GM18870 (cell line): Measurements from ENCODE around the gene C1RL.

Source experiments
- ATAC-seq: cut with Tn5 transposase; IDR thresholded peaks from one replicate; pipeline ENCODE4 v1.9.1; 2021; ENCODE audit warnings: moderate library complexity; ENCODE audit not compliant: unreplicated experiment

C1RL gene

DNA sequence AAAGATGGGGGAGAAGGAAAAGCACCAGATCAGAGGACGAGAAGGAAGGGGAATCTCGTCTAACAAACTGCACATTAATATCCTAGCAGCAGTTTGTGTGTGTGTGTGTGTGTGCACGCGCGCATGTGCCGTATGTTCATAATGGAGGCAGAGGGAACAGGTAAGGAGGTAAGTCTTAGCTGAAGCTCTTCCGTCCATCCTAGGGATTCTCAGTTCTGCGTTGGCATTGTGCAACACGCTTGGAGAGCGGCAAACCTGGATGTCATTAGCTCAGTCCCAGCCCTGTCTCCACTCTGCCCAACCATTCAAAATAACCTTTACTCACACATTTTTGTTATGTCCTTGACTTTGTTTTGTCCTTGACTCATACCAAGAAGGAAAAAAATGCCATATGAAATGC, 15.1 kb downstream of the C1RL start:
- no peak for ATAC-seq

DNA sequence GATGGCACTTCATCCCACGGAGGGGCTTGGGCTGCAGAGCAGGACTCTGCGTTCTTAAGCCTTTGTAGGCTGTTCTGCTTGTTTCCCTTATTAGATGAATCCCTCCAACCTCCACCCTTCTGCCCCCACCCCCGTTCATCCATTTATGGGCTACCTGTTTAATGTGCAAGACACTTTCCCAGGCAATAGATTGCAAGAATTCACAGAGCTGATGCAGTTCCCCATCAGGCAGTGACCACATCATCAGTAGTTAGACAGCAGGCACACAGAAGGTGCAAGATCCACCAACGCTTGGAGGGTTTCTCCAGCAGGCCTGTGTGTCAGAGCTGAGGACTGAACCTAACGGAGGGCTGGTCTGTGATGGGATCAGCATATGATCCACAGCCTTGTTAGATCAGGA, 15.5 kb downstream of the C1RL start:
- ATAC-seq, result no peak

DNA sequence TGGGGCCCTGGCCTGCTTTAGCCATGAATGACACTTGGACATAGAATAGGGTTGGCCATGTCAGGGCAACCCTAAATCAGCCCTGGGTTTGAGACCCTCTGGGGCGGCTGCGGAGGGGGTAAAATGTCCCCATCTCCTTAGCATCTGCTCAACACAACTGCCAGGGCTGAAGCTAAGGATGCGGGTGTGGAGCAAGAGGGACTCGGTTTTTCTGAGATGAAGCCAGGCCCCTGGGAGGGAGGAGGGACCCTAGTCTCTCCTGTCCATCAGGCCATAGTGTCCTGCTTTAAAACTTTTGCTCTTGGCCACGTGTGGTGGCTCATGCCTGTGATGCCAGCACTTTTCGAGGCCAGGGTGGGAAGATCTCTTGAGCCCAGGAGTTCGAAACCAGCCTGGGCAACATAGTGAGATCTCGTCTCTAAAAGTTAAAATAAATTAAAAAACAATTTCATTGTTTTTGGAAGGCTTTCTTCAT, 16.0 kb downstream of the C1RL start:
- no peak for ATAC-seq

DNA sequence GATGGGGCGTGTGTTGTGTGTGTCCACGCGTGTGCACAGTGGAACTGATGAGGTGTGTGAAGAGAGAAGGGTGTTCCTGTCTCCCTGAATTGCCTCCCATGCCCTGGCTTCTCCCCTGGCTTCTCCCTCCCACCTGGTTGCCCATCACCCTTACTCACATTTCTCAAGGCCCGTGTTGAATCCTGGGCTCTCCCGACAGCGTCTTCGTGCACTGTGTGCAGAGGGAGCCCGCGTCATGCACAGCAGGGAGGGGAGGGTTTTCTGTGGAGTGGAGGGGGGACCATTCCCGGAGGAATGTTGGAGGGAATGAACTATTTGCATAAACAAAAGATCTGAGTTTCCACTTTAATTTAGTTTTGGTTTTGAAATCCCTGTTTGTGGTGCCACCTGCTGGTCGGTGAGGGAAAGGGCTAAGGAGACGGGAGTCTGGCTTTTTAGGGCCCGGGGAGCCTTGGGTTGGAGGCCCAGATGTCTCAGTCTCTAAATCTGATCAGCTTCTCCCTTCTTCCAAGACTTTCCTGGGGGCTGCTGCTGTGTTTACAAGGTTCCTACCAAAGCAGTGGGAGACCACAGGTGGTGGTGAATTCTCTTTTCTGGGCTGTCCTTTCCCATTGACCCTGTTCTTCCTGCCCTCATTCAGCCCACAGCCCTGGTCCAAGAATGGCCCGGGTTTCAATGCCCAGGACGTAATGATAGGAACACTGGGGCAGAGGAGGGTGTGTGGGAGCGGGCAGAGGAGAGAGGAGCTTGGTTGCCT, 16.6 kb downstream of the C1RL start, which contains the start of gene C1R:
C1R (minus strand) TSS at position 217 of the 757 bp plus-strand sequence; CDS start at position 160, 57 bp downstream.
- ATAC-seq, result no peak

DNA sequence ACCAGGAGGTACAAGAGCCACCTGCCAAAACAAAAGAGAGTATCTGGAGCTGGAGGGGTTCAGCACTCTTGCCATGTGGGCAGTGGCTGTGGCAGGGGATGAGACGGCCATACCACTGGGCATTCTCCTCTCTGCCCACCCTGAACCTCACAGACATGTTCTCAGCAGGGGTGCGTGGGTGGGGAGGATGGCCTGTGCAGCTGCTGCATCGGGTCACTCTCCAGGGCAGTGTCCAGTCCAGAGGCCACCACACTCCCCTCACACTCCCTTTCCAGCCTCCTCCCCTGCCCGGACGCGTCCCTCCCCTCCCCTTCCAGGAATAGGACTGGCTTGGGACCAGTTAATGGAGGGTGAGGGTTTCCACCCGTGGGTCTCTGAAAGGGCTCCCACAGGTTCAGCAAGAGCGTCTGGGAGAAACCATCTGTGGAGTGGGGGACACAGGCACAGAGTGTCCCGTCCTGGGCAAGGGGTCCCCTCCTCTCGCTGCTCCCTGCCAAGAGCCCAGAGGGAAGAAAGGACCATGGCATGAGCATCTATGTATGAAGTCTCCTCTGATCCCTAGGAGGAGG, 17.3 kb downstream of the C1RL start:
- ATAC-seq, result no peak

DNA sequence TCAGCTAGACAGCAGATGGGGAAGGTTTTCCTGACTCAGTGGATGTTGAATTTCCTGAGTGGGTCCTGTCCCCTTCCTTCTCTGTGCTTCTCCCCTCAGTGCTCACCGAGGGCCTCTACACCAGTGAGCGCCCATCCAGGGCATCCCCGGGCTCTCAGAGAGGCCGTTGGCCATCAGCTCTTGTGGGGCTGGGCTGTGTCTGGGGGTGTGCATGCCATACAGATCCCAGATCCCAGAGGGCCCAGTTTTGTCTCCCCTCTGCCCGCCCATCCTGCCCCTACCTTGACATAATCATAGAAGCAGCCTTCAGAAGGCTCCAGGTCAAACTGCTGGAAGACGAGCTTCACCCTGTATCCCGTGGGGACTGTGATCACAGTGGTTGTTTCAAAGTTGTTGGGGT, 17.8 kb downstream of the C1RL start:
- no peak for ATAC-seq

DNA sequence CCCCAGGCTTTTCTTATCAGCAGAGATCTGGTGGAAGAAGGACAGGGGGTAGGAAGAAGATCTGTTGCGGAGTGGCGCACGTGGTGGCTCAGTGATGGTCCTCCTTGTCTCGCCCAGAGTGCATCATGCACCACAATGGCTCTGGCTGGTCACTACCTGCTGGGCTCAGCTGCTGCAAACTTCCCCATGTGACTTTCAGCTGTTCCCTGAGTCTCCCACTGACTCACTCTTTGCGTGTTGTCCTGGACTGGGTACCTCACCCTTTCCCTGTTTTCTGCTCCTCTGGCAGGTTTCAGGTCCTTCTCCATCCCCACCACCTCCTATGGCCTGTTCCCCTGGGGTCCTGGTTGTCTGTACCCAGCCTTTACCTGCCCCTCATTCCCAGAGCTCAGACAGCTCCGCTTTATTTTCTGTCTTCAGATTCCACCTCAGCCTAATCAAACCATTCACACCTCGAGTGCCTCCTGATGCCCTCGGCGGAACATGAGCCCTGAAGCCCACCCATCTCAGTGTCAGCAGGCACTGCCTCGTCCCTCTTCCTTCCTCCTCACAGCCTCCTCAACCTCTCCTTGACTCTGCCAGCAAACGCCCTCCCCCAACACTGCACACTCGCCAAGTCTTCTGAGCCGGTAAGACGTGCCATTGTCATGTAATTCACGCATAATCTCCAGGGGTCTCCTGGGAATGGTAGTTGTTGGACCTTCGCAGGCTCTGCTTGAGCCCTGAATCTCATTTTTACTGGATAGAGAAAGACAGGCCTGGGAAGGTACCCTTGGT, 18.6 kb downstream of the C1RL start:
- ATAC-seq, result no peak

DNA sequence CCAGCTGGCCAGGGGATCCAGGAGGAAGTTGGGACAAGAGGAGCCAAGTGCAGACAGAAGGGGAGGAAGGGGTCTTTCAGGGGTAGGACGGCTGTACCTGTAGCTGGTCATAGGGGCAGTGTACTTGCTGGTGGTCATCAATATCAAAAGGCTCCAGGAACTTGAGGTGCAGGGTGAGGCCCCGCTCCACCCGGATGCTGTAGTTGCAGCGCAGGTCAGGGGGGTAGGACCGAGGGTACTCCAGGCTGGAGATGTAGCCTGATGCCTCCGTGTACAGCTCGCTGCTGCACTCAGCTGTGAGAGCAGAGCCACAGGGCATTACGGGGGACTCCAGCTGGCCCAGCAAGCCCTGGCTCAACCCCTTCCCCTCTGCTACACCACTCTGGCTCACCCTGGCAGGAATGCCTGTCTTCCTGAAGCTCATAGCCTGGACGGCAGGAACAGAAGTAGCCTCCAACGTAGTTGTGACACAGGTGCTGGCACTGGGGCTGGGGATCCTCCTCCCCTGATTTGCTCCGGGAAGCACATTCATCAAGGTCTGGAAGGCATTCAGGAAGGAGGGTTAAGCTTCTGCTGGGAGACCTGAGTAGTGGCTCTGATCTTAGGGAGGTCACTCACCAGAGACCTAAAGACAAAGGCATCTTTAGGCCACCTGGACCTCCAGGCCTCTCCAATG, 19.7 kb downstream of the C1RL start:
- ATAC-seq, result no peak

DNA sequence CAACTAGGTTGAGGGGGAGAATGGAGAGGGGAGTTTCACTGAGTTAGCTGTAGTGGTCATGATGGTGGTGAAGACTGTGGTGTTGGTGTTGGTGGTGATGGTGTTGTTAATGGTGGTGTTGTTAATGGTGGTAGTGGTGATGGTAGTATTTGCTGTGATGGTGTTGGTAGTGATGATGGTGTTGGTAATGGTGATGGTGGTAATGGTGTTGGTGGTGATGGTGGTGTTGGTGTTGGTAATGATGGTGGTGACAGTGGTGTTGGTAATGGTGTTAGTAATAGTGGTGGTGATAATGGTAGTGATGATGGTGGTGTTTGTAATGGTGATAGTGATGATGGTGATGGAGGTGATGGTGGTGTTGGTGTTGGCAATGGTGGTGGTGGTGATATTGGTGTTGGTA, 25.9 kb downstream of the C1RL start:
- no peak for ATAC-seq

DNA sequence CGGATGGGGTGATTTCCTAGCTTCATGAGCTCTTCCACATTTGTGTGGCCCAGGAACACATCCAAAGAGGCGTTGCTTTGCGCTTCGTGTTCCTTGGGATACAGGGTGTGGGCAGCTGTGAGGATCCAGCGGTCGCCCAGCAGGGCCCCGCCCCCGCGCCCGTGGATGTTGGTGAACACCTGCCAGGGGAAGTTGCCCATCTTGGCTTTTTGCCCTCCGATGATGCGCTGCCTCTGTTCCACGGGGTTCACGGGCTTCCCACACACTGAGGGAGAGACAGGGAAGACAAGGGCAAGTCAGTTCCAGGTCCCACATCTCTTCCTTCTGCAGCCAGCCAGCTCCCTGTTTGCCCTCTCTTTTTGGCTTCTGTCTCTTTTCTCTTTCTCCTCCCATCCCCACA, 28.0 kb downstream of the C1RL start:
- no peak for ATAC-seq

DNA sequence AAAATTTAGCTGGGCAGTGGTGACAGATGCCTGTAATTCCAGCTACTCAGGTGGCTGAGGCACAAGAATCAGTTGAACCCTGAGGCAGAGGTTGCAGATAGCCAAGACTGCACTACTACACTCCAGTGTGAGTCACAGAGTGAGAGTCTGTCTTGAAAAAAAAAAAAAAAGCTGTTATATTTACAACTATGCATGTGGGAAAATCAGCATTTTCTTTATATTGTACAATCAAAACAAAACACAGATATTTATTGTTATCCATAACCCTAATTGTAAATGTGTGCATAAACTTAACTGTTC, 29.2 kb downstream of the C1RL start:
- ATAC-seq, result no peak

DNA sequence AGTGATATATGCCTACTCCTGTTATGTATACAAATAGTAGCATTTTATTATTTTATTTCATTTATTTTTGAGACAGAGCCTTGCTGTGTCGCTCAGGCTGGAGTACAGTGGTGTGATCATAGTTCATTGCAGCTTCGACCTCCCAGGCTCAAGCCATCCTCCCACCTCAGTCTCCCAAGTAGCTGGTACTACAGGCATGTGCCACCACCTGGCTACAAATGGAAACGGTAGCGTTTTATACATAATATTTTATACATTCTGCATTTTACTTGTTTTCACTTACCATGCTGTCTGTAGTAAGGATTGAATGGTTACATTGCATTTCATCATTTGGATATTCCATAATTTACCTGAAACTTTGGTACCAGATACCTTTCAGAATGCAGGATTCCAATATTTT, 30.9 kb downstream of the C1RL start:
- no peak for ATAC-seq

DNA sequence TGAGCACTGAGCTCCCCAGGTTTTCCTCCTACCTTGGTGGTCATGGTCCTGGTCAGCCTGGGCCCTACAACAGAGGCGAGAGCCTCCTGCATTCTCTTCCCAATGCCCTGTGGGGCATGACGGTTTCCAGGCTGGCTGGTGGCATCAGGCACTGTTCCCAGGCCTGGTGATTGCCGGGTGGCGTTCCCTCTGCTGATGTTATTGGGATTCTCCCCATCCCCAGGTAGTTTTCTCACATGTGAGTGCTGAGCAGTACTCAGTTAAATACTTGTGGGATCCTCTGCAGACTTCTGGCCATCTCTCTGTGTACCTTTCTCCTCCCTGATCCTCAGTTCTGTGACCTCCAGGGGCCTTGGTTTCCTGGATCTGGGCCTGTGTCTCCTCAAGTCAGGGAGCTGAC, 32.5 kb downstream of the C1RL start:
- no peak for ATAC-seq

DNA sequence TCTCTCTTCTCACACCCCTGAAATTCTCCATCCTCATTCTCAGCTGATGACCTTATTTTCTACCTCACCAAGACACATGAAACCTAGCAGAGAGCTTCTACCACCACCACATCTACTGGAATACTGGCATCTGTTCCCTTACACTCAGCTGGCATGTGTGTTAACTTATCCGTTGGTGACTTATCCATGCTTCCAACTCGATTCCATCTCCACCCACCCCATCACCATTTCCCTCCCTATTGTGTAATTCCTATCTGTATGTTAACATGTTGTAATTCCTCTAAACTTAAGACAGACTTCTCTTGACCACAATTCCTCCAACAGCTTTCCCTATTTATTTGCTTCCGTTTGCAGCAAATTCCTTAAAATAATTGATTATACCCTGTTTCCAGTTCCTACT, 33.1 kb downstream of the C1RL start:
- no peak for ATAC-seq

DNA sequence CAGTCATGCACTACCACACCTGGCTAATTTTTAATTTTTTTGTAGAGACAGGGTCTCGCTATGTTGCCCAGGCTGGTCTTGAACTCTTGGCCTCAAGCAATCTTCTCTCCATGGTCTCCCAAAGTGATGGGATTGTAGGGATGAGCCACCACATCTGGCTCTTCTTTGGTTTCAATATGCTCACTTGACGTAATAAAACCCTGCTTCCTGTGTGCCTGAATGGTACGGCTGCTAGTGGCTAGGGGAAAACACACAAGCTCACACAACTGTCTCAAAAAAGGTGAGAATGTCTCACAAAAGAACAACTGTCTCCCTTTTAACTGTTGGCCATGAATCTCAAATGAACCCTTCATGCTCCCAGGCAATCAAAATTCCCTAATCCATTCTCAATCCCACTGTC, 33.5 kb downstream of the C1RL start:
- no peak for ATAC-seq

DNA sequence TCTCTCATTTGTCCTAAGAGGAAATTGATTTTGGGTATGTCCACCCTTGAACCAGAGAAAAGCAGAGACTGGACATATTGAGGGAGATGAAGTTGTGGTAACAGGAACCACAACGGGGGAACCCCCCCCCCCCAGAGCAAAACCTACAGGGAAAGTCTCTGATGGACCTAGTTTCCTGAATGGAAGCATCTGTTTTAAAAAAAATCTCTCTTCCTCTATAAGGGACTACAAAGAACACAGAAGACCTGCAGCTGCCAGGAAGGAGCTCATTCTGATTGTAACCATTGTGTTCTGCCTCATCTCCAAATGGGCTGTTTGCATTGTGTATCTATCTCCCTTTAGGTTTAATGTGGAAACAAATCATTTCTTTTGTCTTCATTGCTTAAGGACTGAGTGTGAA, 35.1 kb downstream of the C1RL start:
- ATAC-seq, result no peak

DNA sequence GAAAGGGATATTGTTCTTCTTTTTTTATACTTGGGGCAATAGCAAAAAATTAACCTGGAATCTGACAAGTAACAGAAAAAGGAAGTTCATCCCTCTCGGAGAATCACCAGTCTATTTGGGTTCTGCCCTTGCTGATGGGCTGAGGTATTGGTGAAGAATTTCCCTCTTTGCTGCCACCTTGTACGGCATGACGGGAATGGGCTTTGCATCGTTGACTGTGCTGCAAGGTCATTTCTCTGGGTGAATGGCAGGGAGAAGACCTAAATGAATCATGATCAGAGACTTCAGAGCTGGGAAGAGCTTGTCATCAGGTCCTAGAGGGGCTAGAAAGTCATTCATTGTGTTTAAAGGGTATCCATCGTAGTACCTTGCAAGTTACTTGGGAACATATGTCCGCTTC, 36.5 kb downstream of the C1RL start:
- ATAC-seq, result no peak

DNA sequence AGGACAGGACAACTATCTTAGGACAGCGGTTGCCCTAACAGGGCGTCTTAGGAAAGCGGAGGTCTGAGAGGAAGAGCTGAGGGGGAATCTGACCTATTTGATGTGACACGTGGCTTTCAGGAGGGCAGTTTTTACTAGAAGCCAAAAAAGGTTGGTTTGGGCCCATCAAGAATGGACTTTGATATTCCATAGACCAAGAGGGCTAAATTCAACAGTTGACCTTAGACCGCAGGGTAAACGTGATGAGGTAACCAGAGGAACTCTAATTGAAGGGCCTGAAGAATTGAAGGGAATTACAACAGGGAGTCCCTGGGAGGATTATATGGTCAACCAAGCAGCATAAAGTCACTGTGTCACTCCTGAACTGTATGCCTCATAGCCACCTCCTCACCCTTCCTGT, 37.0 kb downstream of the C1RL start:
- no peak for ATAC-seq

DNA sequence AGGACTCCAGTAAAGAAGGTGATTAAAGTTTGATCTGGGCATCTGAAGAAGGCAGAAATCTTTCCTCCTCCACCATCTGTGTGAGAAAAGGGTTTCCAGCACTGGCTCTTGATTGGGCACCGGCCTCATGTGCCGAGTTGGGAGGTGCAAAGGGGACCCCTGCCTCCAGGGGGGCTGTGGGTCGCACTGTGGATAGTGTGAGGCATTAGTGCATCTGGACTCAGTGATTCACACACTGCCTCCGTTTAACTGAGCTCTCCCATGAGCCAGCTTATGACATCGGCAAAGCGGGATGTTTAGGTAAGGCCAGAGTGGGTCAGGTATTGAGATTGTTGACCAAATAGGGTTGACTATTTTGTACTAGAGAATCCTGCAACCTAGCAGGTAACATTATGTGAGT, 39.6 kb downstream of the C1RL start:
- ATAC-seq, result no peak

DNA sequence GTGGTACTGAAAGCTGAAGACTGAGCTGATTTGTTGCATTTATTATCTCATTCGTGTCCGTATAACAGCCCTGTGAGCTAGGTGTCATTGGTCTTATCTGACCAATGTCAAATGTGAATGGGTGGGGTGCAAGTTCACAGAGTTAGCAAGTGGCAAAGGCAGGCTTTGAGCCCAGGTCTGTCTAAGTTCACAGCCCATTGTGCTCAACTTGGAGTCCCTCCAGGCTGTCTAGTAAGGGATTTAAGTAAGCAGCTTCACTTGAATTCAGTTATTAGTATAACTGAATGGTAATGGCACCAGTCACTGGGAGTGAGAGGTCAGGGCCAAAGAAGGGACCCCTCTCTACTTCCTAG, 40.0 kb downstream of the C1RL start:
- no peak for ATAC-seq

DNA sequence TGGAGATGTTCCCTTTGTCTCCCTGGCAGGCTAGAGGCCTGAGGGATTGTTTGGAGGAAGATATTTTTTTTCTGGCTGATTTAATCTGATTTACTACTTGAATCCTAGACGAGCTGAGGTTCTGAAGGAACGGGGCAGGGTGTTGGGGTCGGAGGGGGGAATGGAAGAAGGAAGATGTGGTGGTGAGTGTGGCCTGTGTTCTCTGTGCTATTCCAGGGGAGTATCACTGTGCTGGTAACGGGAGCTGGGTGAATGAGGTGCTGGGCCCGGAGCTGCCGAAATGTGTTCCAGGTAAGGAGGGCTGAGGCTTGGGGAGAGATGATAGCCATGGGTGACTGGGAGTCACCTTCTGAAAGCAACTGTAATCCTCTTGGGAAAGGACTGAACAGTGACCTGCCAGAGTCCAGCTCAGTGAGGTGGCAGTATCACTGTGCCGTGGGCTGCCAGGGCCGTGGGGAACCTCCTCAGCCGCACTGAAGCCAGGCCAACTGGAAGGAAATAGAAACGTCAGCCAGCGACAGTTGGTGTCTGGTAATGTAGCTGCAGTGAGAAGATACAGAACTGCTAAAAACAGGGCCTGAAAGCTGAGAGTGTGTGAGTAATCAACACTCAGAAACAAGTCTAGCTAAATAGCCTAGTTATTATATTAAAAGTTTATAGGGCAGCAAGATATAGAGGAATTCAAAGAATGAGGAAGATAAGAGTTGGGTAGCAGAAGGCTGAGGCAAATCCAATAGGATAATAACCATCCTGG, 40.6 kb downstream of the C1RL start:
- no peak for ATAC-seq
